ENCODE data around the gene ZNF780B.
"Not testable (repeated sequence)": the region's sequence is repeated elsewhere in the genome, so short reads cannot be mapped to it uniquely, and the experiment has no call there.

Gene ZNF780B

DNA sequence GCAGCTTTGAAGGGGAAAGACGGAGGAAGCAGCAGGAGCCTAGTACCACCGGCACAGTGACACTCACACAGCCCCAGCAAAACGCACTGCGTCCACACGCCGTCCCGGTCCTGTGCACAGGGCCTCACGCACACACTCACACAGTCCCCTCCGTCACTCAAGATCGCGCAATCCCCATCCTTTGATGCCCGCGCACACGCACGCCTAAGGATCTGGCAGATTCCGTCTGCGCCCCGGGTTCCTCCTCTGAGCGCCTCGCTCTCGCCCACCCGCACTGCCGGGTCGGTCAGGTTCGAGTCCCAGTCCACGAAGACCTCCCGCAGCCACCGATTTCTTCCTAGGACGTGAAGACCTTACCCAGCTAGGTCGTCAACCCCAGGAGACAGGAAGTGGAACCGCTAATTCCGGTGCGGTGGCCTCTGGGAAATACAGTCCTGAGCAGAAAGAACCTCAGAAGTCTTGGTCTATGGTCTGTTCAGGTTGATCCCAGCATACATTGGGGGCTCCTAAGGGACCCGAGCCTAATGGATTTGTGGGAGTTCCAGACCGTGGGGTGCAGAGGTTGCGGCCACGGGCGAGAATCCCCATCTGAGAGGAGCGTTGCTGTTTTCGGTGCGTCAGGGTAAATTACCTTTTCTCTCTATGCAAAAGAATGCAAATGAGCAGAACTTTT lies at the start of gene ZNF780B:
Gene ZNF780B (minus strand): TSS at position 400 of the 673 bp plus-strand sequence. CDS start 5,899 bp downstream, outside the sequence.
- peak; percentile 58 for DNase-seq

DNA sequence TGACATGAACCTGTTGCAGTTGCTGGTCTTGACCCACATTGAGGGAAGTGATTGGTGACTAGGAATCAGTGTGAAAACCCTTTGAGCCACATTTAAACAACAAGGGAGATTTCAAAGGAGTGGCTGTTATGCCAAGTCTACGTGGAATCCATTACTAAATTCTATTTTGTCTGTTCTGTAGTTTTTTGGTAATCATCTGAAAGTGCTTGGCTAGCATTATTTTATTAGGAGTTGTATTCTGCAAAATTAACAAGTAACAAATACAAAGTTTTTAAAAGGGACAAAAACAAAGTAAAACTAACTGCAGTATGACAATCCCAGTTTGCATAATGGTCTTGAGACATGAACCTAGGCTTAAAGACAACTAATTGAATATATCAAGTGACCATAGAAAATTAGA lies 48.7 kb upstream of the ZNF780B start:
- no peak for DNase-seq

DNA sequence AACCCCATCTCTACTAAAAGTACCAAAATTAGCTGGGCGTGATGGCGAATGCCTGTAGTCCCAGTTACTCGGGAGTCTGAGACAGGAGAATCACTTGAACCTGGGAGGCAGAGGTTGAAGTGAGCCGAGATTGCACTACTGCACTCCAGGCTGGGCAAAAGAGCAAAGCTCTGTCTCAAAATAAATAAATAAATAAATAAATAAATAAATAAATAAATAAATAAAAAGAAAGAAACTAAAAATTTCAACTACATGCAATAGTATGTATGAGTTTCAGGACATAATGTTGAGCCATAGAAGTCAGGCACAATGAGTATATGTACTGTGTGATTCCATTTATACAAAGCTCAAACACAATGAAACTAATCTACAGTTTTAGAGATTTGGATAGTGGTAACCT lies 47.6 kb upstream of the ZNF780B start:
- no peak for DNase-seq

DNA sequence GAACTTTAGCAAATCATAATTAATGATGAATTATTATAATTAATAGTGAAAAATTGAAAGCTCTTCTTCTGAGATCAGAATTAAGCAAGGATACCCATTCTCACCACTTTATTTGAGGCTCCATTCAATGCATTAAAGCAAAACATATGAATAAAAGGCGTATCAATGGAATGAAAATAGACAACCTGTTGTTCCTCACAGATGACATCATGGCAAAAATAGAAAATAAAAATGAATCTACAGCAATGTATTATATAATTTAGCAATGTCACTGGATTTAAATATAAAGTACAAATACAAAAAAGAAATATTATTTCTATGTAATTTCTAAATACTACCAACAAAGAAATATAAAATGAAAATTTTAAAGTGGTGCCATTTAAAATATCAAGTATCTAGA lies 45.8 kb upstream of the ZNF780B start:
- DNase-seq = no peak

DNA sequence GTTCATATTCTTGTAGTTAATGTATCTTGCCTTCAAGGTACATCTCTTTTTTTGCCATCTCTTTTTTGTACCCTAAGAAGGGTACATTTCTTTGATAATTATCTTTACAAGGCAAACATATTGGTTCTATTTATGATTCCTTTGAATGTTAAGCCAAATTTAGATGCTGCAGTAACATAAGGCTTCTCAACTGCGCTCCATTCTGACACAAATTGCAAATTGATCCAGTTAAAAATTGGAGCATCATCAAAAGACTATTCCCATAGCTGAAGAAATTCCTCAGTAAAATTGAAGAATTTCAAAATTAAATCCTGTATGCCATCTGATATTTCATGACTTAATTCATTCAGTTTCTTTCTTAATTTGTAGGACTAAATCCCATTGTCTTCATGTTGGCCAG lies 37.4 kb upstream of the ZNF780B start:
- DNase-seq = no peak

DNA sequence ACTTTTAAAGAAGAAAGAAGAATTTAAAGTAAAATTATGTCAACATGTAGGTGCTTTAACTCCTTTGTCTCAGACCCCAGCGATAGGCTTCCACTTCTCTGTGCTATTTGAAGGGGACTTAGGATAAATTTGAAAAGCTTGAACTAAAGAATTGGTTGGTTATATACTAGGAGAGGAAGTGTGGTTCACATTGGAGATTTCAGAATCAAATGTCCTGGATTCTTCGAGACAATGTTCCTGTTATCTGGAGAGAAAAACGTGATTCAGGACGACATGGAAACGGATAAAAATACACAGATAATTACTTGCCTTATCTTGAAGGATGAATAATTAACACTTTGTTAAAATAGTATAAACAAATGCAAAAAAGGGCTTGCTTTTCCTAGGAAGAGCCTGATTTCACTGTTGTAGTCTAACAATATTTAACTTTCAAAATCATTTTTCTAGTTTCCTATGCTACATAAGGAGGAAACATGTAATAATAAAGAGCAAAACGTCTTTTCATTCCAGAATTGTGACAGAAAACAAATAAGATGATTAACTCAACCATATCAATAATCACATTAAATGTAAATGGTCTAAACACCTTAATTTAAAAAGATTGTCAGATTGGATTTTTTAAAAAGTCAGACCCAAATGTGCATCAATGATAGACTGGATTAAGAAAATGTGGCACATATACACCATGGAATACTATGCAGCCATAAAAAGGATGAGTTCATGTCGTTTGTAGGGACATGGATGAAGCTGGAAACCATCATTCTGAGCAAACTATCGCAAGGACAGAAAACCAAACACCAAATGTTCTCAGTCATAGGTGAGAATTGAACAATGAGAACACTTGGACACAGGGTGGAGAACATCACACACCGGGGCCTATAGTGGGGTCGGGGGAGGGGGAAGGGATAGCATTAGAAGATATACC lies 35.4 kb upstream of the ZNF780B start:
- DNase-seq = no peak

DNA sequence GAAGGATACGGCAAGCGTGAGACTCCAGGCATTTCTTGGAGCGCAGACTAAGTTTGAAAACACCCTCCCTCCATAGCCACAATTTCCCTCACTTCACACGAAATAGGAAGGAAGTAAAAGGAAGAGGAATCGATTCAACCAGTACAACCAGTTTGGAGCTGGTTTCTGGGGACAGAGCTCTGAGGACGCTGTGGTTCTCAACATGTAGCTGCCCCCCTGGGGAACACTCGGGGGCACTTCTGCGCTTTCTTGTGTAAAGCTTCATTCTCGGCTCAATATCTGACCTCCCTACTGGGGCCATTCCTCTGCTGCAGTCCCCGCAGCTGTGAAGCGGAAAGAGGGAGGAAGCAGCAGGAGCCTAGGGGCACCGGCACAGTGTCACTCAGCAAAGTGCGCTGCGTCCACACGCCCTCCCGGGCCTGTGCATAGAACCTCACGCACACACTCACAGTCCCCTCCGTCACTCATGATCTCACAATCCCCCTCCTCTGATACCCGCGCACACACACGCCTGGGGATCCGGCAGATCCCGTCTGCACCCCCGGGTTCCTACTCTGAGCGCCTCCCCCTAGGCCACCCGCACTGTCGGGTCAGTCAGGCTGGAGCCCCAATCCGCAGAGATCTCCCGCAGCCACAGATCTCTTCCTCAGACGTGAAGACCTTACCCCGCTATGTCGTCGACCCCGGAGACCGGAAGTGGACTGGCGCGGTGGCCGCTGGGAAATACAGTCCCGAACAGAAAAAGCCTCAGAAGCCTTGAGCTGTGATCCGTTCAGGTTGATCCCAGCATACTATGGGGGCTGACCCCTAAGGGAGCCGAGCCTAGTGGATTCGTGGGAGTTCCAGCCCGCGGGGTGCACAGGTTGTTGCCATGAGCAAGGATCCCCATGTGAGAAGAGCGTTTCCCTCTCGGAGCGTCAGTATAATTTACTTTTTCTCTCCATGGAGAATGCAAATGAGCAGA lies 34.5 kb upstream of the ZNF780B start, which contains the start of gene ZNF780A:
Gene ZNF780A (minus strand): TSS at position 703 of the 964 bp plus-strand sequence. CDS start 6,190 bp downstream, outside the sequence.
- DNase-seq = peak; percentile 57

DNA sequence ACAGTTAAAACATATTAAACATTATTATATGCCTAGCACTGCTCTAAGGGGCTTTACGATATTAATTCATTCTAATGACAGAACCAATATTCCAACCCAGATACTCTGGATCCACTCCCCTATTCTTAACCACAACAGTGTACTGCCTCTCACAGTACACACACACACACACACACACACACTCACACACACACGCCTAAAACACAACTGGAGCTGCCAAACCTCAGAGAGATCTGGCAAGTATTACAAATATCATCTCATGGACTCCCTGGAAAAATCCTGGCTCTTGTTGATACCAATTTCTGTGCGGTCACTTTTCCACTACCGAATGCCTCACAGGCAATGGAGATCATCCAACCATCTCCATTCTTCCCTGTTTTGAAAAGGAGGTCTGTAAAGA lies 33.4 kb upstream of the ZNF780B start:
- no peak for DNase-seq

DNA sequence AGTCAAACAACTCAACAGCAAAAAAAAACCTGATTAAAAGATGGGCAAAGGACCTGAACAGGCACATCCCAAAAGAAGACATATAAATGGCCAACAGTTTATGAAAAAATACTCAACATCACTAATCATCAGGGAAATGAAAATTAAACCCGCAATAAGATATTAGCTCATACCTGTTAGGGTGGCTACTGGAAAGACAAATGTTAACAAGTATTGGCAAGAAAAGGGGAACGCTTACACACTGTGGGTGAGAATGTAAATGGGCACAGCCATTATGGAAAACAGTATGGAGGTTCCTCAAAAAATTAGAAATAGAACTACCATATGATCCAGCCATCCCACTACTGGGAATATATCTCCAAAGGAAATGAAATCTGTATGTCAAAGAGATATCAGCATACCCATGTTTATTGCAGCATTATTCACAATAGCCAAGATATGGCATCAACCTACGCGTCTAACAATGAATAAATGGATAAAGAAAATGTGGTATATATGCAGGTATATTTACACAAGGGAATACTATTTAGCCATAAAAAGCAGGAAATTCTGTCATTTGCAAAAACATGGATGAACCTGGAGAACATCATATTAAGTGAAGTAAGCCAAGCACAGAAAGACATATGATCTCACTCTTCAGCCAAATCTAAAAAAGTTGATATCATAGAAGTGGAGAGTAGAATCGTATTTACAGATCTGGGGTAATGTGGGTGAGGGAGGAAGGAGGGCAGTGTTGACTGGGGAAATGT lies 32.4 kb upstream of the ZNF780B start:
- no peak for DNase-seq

DNA sequence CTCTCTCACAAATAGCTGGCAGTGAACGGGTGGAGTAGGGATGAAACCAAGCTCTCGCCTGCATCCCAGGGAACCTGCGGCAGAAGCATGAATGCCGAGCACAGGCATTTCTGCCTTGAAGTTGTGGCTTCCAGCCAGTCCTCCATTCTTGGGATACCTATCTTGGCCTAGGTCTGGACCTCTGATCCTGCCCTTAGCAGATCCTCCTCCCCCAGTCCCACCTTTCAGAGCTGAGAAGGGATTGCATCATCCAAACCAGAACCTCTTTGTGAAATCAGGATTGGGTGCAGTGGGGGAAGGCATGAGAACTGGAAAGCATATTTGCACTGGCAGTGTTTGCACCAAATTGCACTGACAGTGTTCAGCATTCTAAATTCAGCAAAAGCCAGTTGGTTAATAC lies 28.9 kb upstream of the ZNF780B start:
- DNase-seq = no peak

DNA sequence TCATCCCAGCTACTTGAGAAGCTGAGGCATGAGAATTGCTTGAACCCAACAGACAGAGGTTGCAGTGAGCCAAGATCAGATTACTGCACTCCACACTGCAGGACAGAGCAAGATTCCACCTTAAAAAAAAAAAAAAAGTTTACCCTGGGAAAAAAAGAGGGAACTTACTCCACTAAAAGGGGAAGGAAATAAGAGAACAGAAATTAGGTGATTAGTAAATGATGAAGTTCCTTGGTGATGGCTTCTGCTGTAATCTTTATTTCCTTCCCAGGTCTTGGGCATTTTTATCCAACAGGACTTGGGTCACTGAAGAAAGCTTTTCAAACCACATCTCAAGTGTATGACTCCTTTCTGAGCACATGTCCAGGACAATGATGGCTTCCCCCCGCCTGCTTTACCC lies 25.4 kb upstream of the ZNF780B start:
- DNase-seq = no peak

DNA sequence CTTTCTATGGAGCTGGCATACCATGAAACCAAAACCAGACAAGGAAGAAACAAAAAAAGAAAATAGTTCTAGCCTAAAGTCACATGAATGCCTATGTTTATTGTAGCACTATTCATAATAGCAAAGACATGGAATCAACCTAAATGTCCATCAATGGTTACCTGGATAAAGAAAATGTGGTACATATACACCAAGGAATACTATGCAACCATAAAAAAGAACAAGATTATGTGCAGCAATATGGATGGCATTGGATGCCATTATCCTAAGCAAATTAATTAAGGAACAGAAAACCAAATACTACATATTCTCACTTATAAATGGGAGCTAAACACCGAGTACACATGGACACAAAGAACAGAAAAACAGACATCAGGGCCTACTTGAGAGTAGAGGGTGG lies 24.3 kb upstream of the ZNF780B start:
- no peak for DNase-seq

DNA sequence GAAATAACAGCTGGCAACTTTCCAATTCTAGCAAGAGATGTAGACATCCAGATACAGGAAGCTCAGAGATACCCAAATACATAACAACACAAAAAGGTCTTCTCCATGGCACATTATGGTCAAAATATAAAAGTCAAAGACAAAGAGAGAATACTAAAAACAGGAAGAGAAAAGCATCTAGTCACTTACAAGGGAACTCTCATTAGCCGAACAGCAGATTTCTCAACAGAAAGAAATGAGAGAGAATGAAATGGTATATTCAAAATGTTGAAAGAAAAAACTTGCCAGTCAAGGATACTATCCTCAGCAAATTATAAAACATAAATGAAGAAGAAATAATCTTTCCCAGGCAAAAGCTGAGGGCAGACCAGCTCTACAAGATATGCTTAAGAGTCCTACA lies 22.3 kb upstream of the ZNF780B start:
- DNase-seq = no peak

DNA sequence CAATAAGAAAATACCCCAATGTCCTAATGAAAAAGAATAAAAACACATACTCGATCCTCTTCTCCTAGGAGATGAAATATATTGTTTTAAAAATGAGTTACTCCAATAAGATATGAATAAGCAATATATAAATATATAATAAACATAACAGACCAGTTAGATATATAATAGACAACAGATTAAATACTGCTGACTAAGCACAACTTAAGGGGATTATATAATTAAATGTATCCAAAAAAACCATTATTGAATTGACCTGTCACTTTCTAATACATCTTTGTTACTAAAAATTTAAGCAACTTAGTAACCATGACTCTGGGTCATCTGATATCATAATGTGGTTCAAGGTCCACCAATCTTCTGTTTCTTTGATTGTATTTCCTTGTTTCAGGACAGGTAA lies 14.0 kb upstream of the ZNF780B start:
- DNase-seq = no peak

DNA sequence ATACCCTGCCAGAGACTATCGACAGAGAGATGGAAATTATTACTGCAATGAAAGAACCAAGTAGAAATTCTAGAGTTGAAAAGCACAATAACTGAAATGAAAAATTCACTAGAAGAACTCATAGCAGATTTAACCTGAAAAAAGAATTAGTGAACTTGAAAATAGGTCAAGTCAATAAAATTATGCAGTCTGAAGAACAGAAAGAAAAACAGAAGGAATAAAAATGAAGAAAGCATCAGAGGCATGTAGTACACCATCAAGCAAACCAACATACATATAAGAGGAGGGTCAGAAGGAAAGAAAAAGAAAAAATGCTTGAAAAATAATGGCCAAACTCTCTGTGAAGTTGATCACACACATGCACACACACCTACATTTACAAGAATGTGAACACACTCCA lies 3.6 kb upstream of the ZNF780B start:
- no peak for DNase-seq

DNA sequence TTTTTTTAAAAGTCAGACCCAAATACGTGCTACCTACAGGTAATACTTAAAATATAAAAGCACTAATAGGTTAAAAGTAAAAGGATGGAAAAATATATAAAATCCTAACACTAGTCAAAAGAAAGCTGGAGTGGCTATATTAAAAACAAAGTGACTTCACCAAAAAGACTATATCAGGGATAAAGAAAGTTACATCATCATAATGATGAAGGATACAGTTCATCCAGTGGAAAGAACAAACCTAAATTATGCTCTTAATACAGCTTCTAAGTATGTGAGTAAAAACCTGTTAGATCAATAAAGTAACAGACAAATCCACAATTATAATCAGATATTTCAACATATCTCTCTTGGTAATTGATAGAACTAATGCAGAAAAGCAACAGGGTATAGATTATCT lies 1.1 kb upstream of the ZNF780B start:
- DNase-seq = no peak

DNA sequence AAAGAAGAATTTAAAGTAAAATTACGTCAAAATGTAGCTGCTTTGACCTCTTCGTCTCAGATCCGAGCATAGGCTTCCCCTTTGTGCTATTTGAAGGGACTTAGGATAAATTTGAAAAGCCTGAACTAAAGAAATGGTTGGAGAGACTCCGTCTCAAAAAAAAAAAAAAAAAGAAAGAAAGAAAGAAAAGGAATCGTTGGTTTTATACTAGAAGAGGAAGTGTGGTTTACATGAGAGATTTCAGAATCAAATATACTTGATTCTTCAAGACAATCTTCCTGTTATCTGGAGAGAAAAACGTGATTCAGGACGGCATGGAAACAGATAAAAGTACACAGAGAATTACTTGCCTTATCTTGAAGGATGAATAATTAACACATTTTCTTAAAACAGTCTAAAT lies 474 bp upstream of the ZNF780B start:
- DNase-seq = no peak

DNA sequence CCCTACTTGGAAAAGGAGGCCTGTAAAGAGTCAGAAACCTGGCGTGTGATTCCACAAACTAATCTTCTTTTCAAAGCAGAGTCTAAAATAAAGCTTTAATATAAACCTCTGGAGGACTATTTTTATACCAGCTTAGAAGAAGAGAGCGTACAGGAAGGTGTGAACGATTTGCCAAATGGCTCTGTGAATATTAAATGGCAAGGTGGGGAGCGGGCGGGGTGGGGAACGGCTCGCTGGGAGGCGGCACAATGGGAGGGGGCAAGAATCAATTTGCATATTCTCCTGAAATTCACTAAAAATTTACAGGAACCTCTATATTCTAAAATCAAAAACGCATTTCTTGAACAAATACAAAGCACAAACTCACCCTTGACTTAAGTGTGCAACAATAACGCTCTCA lies 982 bp downstream of the ZNF780B start:
- DNase-seq = no peak

DNA sequence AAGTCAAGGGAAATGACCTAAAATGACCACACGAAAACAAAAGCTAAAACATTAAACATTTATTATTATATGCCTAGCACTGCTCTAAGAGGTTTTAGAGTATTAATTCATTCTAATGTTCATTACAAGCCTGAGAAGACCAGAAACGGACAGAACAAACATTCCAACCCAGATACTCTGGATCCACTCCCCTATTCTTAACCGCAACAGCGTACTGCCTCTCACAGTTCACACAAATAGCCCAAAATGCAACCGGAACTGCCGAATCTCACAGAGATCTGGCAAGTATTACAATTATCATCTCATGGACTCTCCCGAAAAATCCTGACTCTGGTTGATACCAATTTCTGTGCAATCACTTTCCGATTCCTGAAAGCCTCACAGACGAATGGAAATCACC lies 1.4 kb downstream of the ZNF780B start:
- DNase-seq = no peak

DNA sequence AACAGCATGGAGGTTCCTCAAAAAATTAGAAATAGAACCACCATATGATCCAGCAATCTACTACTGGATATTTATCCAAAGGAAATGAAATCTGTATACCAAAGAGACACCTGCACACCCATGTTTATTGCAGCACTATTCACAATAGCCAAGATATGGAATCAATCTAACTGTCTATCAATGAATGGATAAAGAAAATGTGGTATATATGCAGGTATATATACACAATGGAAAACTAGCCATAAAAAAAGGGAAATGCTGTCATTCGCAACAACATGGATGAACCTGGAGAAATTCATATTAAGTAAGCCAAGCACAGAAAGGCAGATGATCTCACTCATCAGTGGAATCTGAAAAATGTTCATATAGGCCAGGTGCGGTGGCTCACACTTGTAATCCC lies 2.5 kb downstream of the ZNF780B start:
- DNase-seq = no peak

DNA sequence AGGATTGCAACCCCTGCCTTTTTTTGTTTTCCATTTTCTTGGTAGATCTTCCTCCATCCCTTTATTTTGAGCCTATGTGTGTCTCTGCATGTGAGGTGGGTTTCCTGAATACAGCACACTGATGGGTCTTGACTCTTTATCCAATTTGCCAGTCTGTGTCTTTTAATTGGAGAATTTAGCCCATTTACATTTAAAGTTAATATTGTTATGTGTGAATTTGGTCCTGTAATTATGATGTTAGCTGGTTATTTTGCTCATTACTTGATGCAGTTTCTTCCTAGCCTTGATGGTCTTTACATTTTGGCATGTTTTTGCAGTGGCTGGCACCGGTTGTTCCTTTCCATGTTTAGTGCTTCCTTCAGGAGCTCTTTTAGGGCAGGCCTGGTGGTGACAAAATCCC lies 14.3 kb downstream of the ZNF780B start:
- DNase-seq = not testable (repeated sequence)

DNA sequence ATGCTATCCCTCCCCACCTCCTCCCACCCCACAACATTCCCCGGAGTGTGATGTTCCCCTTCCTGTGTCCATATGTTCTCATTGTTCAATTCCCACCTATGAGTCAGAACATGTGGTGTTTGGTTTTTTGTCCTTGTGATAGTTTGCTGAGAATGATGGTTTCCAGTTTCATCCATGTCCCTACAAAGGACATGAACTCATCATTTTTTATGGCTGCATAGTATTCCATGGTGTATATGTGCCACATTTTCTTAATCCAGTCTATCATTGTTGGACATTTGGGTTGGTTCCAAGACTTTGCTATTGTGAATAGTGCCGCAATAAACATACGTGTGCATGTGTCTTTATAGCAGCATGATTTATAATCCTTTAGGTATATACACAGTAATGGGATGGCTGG lies 18.0 kb downstream of the ZNF780B start:
- DNase-seq = not testable (repeated sequence)

Data from NCI-H1694 treated with DMSO at 0.1 percent for 48 hours (cell line).